ENCODE data around the gene CCL19. TPM values are rescaled to one million over a fixed set of nuclear protein-coding genes. Genes with fewer than 3 reads are reported as not detected.
A peak's percentile ranks its signal among the peaks of the same experiment; 100 is the strongest.

The CCL19 gene
- total RNA-seq, 1 donor: not detected

DNA sequence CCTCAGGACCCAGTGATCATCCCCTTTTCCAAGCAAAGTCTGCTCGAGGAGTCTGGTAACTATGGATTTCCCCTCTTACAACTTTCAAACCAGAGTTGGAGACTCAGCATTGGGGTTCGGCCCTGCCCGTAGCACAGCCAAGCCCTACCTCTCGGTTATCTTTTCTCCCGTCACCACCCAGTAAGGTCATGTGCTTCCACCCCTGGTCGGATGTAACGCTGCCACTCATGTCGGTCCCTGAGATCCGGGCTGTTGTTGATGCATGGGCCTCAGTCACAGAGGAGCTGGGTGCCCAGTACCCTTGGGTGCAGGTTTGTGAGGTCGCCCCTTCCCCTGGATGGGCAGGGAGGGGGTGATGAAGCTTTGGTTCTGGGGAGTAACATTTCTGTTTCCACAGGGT lies 43.4 kb downstream of the CCL19 start:
- Histone ChIP-seq H3K4me1 (ENCODE audit: insufficient read depth, low read length) (peaks cover 35% of the 10 kb centered on the region), H3K27ac (ENCODE audit: low read depth, low read length) (no peak overlapping the region), H3K9me3 (ENCODE audit: low read depth, low read length) (no peaks in the 10 kb centered on the region), H2AFZ (ENCODE audit: low read length) (no peak overlapping the region), H3K79me2 (ENCODE audit: insufficient read depth, low read length) (peaks cover 19% of the 10 kb centered on the region), H3K36me3 (ENCODE audit: insufficient read depth, low read length) (peaks cover 21% of the 10 kb centered on the region), H3K4me3 (ENCODE audit: insufficient read depth, low read length) (peak overlapping the region; percentile 88), H3K27me3 (ENCODE audit: insufficient read depth, low read length) (no peaks in the 10 kb centered on the region), H4K20me1 (ENCODE audit: insufficient read depth, low read length) (peaks cover 12% of the 10 kb centered on the region), H3K4me2 (ENCODE audit: insufficient read depth, low read length) (peak overlapping the region; percentile 86)
- TF ChIP-seq, protein P1, sequence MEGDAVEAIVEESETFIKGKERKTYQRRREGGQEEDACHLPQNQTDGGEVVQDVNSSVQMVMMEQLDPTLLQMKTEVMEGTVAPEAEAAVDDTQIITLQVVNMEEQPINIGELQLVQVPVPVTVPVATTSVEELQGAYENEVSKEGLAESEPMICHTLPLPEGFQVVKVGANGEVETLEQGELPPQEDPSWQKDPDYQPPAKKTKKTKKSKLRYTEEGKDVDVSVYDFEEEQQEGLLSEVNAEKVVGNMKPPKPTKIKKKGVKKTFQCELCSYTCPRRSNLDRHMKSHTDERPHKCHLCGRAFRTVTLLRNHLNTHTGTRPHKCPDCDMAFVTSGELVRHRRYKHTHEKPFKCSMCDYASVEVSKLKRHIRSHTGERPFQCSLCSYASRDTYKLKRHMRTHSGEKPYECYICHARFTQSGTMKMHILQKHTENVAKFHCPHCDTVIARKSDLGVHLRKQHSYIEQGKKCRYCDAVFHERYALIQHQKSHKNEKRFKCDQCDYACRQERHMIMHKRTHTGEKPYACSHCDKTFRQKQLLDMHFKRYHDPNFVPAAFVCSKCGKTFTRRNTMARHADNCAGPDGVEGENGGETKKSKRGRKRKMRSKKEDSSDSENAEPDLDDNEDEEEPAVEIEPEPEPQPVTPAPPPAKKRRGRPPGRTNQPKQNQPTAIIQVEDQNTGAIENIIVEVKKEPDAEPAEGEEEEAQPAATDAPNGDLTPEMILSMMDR (IDR thresholded peaks at IDR 0.05; ENCODE audit: extremely low read depth, low read depth, low read length): no peak
- DNase-seq (ENCODE audit: insufficient read length, low spot score, missing footprints): no peak

DNA sequence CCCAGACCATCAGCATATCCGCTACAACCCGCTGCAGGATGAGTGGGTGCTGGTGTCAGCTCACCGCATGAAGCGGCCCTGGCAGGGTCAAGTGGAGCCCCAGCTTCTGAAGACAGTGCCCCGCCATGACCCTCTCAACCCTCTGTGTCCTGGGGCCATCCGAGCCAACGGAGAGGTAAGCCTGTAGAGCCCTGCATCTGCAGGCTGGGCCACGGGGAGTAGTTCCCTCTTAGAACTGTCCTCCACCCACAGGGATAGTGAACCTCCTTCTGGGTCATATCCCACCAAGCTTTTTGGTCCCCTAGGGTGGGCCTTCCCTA lies 44.0 kb downstream of the CCL19 start:
- H3K79me2 ChIP-seq (ENCODE audit: insufficient read depth, low read length): peaks cover 19% of the 10 kb centered on the region
- no peaks in the 10 kb centered on the region for H3K27me3 ChIP-seq (ENCODE audit: insufficient read depth, low read length)
- H2AFZ ChIP-seq (ENCODE audit: low read length): peak overlapping the region; percentile 96
- TF ChIP-seq, protein P1 (IDR thresholded peaks at IDR 0.05; ENCODE audit: extremely low read depth, low read depth, low read length): no peak
- peaks cover 29% of the 10 kb centered on the region for H3K4me1 ChIP-seq (ENCODE audit: insufficient read depth, low read length)
- H4K20me1 ChIP-seq (ENCODE audit: insufficient read depth, low read length): peaks cover 12% of the 10 kb centered on the region
- H3K9me3 ChIP-seq (ENCODE audit: low read depth, low read length): no peaks in the 10 kb centered on the region
- peak overlapping the region; percentile 88 for H3K4me3 ChIP-seq (ENCODE audit: insufficient read depth, low read length)
- H3K36me3 ChIP-seq (ENCODE audit: insufficient read depth, low read length): peaks cover 21% of the 10 kb centered on the region
- H3K4me2 ChIP-seq (ENCODE audit: insufficient read depth, low read length): peak overlapping the region; percentile 86
- DNase-seq (ENCODE audit: insufficient read length, low spot score, missing footprints): no peak
- H3K27ac ChIP-seq (ENCODE audit: low read depth, low read length): peak overlapping the region; percentile 76

DNA sequence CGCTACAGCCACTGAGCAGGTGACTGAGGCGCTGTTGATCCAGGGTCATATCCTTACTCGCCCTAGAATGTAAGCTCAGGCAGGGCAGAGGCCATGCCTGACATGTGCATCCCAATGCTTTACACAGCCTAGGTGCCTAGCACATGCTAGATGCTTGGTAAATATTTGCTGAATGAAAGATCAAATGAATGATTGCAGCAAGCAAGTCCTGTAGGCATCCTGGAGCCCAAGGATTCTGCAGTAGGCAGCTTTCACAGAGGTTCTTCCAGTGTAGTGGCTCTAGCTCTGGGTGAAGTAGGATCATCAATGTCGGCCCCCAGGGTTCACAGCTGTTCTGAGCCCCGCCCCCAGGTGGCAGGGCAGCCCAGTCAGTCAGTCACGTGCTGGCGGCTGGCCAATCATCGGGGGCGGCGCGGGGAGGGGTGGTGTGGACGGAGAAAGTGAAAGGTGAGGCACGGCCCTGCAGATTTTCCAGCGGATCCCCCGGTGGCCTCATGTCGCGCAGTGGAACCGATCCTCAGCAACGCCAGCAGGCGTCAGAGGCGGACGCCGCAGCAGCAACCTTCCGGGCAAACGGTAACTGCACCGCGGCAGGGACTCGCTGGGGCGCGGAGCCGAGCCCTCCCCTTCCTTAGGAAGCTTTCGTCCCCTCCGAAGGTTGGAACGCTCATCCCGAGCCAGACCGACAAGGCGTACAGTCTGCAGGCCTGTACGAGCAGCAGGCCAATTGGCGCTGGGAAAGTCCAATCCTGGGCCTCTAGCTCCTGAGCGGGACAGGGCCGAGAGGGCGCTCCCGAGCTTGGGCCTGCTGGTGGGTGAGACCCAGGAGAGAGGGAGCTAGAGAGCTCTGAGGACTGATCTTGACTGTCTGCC lies 44.6 kb downstream of the CCL19 start, which contains the start of gene GALT:
Gene GALT, plus strand, starts transcription at position 465 of the 873 bp plus-strand sequence. Its CDS starts 30 bp downstream, at position 495.
- Histone ChIP-seq H3K4me2 (ENCODE audit: insufficient read depth, low read length) (peak within 1 kb of the TSS; percentile 86), H3K4me3 (ENCODE audit: insufficient read depth, low read length) (peak within 1 kb of the TSS; percentile 88), H3K79me2 (ENCODE audit: insufficient read depth, low read length) (peaks cover 19% of the 10 kb centered on the region), H3K27me3 (ENCODE audit: insufficient read depth, low read length) (no peaks in the 10 kb centered on the region), H3K4me1 (ENCODE audit: insufficient read depth, low read length) (peaks cover 25% of the 10 kb centered on the region), H3K36me3 (ENCODE audit: insufficient read depth, low read length) (peaks cover 21% of the 10 kb centered on the region), H3K27ac (ENCODE audit: low read depth, low read length) (peak within 1 kb of the TSS; percentile 76), H4K20me1 (ENCODE audit: insufficient read depth, low read length) (peaks cover 12% of the 10 kb centered on the region), H2AFZ (ENCODE audit: low read length) (peak within 1 kb of the TSS; percentile 96), H3K9me3 (ENCODE audit: low read depth, low read length) (no peaks in the 10 kb centered on the region)
- DNase-seq (ENCODE audit: insufficient read length, low spot score, missing footprints): peak; percentile 98
- TF ChIP-seq, protein P1 (IDR thresholded peaks at IDR 0.05; ENCODE audit: extremely low read depth, low read depth, low read length): peak; percentile 48

DNA sequence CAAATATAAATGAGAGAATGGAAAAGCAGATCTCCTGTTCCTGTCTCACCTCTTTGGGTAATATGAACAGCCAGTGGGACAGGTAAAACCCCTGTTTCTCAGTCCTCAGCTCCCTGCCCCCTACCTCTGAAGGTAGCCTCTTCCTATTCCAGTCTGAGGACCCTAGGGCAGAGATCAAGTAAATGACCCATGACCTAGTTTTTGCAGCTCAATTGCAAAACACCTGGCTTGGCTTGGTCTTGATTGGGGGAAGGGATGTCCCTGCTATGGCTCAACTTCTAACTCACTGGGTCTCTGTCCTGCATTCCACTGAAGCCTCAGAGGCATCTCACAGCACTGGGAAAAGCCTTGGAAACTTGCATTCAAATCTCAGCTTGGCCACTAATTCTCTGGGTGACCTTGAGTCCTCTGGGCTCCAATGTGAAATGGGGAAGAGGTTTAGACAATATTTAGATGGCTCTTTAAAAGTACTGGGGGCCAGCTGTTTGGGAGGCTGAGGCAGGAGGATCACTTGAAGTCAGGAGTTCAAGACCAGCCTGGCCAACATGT lies 46.2 kb downstream of the CCL19 start:
- Histone ChIP-seq H3K4me2 (ENCODE audit: insufficient read depth, low read length) (no peak overlapping the region), H3K36me3 (ENCODE audit: insufficient read depth, low read length) (peaks cover 20% of the 10 kb centered on the region), H4K20me1 (ENCODE audit: insufficient read depth, low read length) (peaks cover 12% of the 10 kb centered on the region), H3K4me3 (ENCODE audit: insufficient read depth, low read length) (no peak overlapping the region), H3K27ac (ENCODE audit: low read depth, low read length) (no peak overlapping the region), H3K9me3 (ENCODE audit: low read depth, low read length) (no peaks in the 10 kb centered on the region), H3K27me3 (ENCODE audit: insufficient read depth, low read length) (no peaks in the 10 kb centered on the region), H2AFZ (ENCODE audit: low read length) (no peak overlapping the region), H3K79me2 (ENCODE audit: insufficient read depth, low read length) (peaks cover 19% of the 10 kb centered on the region), H3K4me1 (ENCODE audit: insufficient read depth, low read length) (peaks cover 15% of the 10 kb centered on the region)
- no peak for DNase-seq (ENCODE audit: insufficient read length, low spot score, missing footprints)
- TF ChIP-seq, protein P1 (IDR thresholded peaks at IDR 0.05; ENCODE audit: extremely low read depth, low read depth, low read length): no peak
